WTC11 (cell line): Measurements from ENCODE around the gene ZNRF1. TPM values are rescaled to one million over a fixed set of nuclear protein-coding genes. Genes with fewer than 3 reads are reported as not detected.
A peak's percentile ranks its signal among the peaks of the same experiment; 100 is the strongest.

Source experiments
- ATAC-seq: fragments of 200-7000 bp; cut with Tn5 transposase; 2 replicates; pipeline ENCODE4 v1.10.0; 2021; ENCODE audit warnings: mild to moderate bottlenecking, moderate library complexity
- CTCF ChIA-PET: fragments of 300-600 bp; sonication (Branson Sonifier 250); formaldehyde crosslinking; loops from one replicate; lab custom pipeline; 2021; ENCODE audit warnings: antibody characterized with exemption; lab: Charles Lee
- POLR2A ChIA-PET: fragments of 350-600 bp; sonication (Branson Sonifier 250); formaldehyde crosslinking; loops from one replicate; lab custom pipeline; 2021; ENCODE audit warnings: antibody characterized with exemption; lab: Charles Lee
- DNase-seq: peaks from one replicate; pipeline ENCODE4 v3.0.0; 2021; ENCODE audit warnings: low spot score
- H3K27ac Mint-ChIP-seq: 2 replicates; pipeline ENCODE4 v1.8.0; 2021; ENCODE audit warnings: mixed read lengths
- H3K27me3 Mint-ChIP-seq: 2 replicates; pipeline ENCODE4 v1.8.0; 2021; ENCODE audit warnings: low read depth, mild to moderate bottlenecking, moderate library complexity, mixed read lengths
- H3K36me3 Mint-ChIP-seq: 2 replicates; pipeline ENCODE4 v1.8.0; 2021; ENCODE audit warnings: mixed read lengths
- H3K4me1 Mint-ChIP-seq: 2 replicates; pipeline ENCODE4 v1.8.0; 2022; ENCODE audit warnings: mixed read lengths
- H3K4me3 Mint-ChIP-seq: 2 replicates; pipeline ENCODE4 v1.8.0; 2021; ENCODE audit warnings: mild to moderate bottlenecking, moderate library complexity, mixed read lengths
- H3K9me3 Mint-ChIP-seq: 2 replicates; pipeline ENCODE4 v1.8.0; 2021; ENCODE audit warnings: mixed read lengths
- AR ChIP-seq: fragments of 250-450 bp; sonication (Bioruptor Pico); IDR thresholded peaks from 2 replicates; pipeline ENCODE4 v1.9.0; 2021; ENCODE audit warnings: mild to moderate bottlenecking
- ATF2 ChIP-seq: sonication (generic); formaldehyde crosslinking; IDR thresholded peaks from 2 replicates; pipeline ENCODE4 v1.8.1; 2022; ENCODE audit warnings: low read depth, missing genetic modification reagents, borderline replicate concordance
- ATF3 ChIP-seq: sonication (generic); formaldehyde crosslinking; conservative IDR thresholded peaks from 2 replicates; pipeline ENCODE4 v1.8.1; 2022; ENCODE audit warnings: mild to moderate bottlenecking, missing genetic modification reagents
- CREB1 ChIP-seq: sonication (generic); formaldehyde crosslinking; IDR thresholded peaks from 2 replicates; pipeline ENCODE4 v1.8.0; 2023; ENCODE audit warnings: mild to moderate bottlenecking, missing genetic modification reagents
- E2F5 ChIP-seq: sonication (generic); formaldehyde crosslinking; IDR thresholded peaks from 2 replicates; pipeline ENCODE4 v1.8.1; 2022; ENCODE audit warnings: mild to moderate bottlenecking, moderate library complexity, missing genetic modification reagents
- IRF1 ChIP-seq: sonication (generic); formaldehyde crosslinking; IDR thresholded peaks from 2 replicates; pipeline ENCODE4 v1.8.0; 2023; ENCODE audit warnings: missing genetic modification reagents
- NR1H2 ChIP-seq: sonication (generic); formaldehyde crosslinking; IDR thresholded peaks from 2 replicates; pipeline ENCODE4 v1.9.0; 2021; ENCODE audit warnings: mild to moderate bottlenecking, moderate library complexity, missing genetic modification reagents
- OVOL2 ChIP-seq: fragments of 250-450 bp; sonication (Bioruptor Pico); IDR thresholded peaks from 2 replicates; pipeline ENCODE4 v1.9.0; 2021; ENCODE audit warnings: mild to moderate bottlenecking, borderline replicate concordance
- RELA ChIP-seq: sonication (generic); formaldehyde crosslinking; IDR thresholded peaks from 2 replicates; pipeline ENCODE4 v1.8.1; 2022; ENCODE audit warnings: missing genetic modification reagents, mild to moderate bottlenecking, borderline replicate concordance
- STAT6 ChIP-seq: sonication (generic); formaldehyde crosslinking; conservative IDR thresholded peaks from 2 replicates; pipeline ENCODE4 v1.8.1; 2023; ENCODE audit warnings: mild to moderate bottlenecking, low read depth, missing genetic modification reagents, moderate library complexity
- ZBTB21 ChIP-seq: sonication (generic); formaldehyde crosslinking; IDR thresholded peaks from 2 replicates; pipeline ENCODE4 v1.8.1; 2023; ENCODE audit warnings: mild to moderate bottlenecking, missing genetic modification reagents, borderline replicate concordance
- total RNA-seq: library from RNA; stranded (reverse); gene quantifications from 3 replicates; pipeline ENCODE4 v1.2.3, GENCODE V29; 2021

Gene ZNRF1
- total RNA-seq, 1 experiment from 2014 or later: 47.6 TPM

GRCh38 chr16:75112734-75113491, 114.1 kb downstream of the ZNRF1 start:
- Mint-ChIP-seq H3K36me3 (no peaks in the 10 kb centered on the region), H3K9me3 (no peaks in the 10 kb centered on the region), H3K27ac (peak overlapping the region; percentile 85), H3K4me1 (peaks cover 67% of the 10 kb centered on the region), H3K4me3 (no peak overlapping the region), H3K27me3 (no peaks in the 10 kb centered on the region)
- TF ChIP-seq IRF1 (CRISPR knock-in tag) (no peak), CREB1 (CRISPR knock-in tag) (0 out of 2 replicates have a peak, but pooled peaks have one; percentile 30)
- ATAC-seq (peak; percentile 1), DNase-seq (no peak)
- ChIA-PET CTCF (interaction anchor here (0.9 to 5.6 kb wide), 9 partner anchors 16 to 250 kb away, joined by 3 to 158 read pairs (median 13); partner anchors contain the start of genes WDR59 and ZNRF1), POLR2A (interaction anchor here (1.1 to 2.8 kb wide), 3 partner anchors 15 to 128 kb away, joined by 3 to 18 read pairs (median 16); partner anchors contain the start of genes WDR59 and ZNRF1)

- no peak overlapping the region for H3K27ac Mint-ChIP-seq
- no peaks in the 10 kb centered on the region for H3K9me3 Mint-ChIP-seq
- DNase-seq: no peak
- H3K4me1 Mint-ChIP-seq: peaks cover 70% of the 10 kb centered on the region
- no peak overlapping the region for H3K4me3 Mint-ChIP-seq
- no peaks in the 10 kb centered on the region for H3K36me3 Mint-ChIP-seq
- CTCF ChIA-PET: interaction anchor here (0.9 to 5.6 kb wide), 5 partner anchors 17 to 251 kb away, joined by 3 to 158 read pairs (median 5); partner anchors contain the start of gene ZNRF1
- no peak for ATAC-seq
- H3K27me3 Mint-ChIP-seq: no peaks in the 10 kb centered on the region
- POLR2A ChIA-PET: interaction anchor here (1.1 kb wide), 1 partner anchor 15 kb away, joined by 3 read pairs; no protein-coding TSS in a partner anchor
- no peak for TF ChIP-seq OVOL2 (CRISPR knock-in tag)
- no peak for TF ChIP-seq ATF2
- no peak for TF ChIP-seq STAT6 (CRISPR knock-in tag)
- no peak for TF ChIP-seq ATF3 (CRISPR knock-in tag)
- no peak for TF ChIP-seq E2F5
- no peak for TF ChIP-seq RELA (CRISPR knock-in tag)
- no peak for TF ChIP-seq AR (CRISPR knock-in tag)
- TF ChIP-seq ZBTB21: no peak
- TF ChIP-seq NR1H2 (CRISPR knock-in tag): no peak
Measured at GRCh38 chr16:75113541-75114121, 114.8 kb downstream of the ZNRF1 start.
